HG03457 (cell line): ENCODE measurements around the gene SRR.
A peak's percentile ranks its signal among the peaks of the same experiment; 100 is the strongest.
"Not testable (repeated sequence)": the region's sequence is repeated elsewhere in the genome, so short reads cannot be mapped to it uniquely, and the experiment has no call there.

Experiments used
- ATAC-seq: cut with Tn5 transposase; IDR thresholded peaks from one replicate; pipeline ENCODE4 v1.9.1; 2021; ENCODE audit warnings: moderate number of reproducible peaks; ENCODE audit not compliant: unreplicated experiment

SRR gene

DNA sequence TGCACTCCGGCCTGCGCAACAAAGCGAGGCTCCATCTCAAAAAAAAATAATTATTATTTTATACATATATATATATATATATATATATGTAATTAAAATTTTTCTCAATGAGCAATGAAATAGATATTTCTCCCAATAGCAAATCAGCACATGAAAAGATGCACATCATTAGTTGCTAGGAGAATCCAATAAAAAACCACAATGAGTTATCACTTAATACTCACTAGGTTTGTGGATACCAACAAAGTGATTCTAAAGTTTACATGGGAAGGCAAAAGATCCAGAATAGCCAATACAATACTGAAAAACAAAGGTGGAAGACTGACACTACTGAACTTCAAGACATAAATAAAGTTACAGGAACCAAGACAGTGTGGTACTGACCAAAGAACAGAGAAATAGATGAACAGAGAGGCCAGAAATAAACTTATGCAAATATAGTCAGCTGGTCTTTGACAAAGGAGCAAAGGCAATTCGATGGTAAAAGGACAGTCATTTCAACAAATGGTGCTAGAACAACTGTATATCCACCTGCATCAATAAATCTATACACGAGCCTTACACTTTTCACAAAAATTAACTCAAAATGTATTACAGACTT, 13.8 kb upstream of the SRR start:
- ATAC-seq = no peak

DNA sequence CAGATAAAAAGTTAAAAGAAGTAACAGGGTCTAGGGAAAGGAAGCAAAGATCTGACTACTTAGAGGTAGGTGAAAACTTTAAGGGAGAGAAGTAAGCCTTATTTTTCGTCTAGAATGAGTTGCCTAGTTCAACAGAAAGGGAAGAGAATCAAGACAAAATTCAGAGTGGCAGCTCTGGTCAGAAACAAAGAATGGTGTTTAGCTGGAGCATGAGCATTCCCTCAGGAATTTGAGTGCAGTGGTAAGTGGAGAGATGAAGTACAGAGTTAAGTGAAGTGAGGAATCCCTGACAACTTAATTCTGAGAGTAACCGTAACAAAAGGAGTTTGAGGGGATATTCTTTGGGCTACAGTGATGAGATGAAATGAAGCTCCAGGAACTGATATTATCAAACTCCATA, 11.7 kb upstream of the SRR start:
- no peak for ATAC-seq

DNA sequence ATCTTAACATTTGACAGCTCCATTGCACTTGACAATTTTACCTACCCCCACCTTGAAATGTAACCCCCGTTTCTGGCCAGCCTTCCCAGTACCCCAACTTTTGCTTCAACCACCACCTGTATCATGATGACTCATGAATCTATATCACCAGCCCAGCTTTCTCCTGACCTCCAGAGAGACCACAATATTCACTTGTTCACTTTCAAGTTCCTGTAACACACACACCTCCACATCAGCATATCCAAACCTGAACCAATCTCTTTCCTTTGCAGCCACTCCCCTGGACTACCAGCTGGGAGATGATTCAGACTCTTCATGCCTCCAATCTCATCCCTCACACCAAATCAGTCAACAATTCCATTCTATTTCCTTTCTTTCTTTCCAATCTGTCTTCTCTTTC, 8.2 kb upstream of the SRR start:
- no peak for ATAC-seq

DNA sequence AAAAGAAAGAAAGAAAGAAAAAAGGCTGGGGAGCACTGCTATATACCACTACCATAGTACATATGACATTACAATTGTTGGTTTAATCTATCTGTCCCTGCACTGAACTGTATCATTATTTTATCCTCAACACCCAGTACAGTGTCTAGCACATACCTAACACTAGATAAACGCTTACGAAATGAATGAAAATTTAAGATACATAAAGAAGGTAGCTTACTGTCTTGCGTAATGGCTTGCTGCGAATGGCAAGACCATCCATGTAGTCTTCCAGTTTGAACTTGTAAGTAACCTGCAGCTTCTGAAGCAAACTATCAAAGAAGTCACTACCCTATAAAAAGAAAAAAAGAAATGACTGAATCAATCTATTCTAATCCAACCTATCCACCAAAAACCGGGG, 6.7 kb upstream of the SRR start:
- no peak for ATAC-seq

DNA sequence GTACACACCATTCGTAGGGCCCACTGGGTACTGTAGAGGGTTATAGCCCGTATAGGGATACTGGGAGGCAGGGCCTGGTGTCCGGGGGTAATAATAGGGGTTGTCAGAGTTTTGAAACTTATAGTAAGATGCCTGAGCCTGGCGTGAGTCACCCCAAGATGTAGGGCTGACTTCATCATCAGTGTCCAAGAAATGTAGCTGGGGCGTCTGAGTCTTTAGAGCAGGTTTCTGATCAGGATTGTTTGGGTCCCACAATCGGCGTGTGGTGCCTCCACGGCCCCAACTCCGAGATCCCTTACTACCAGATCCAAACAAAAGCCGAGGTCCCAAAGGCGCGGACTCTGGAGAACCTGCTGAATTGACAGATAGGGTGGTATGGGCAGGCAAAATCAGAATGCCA, 4.6 kb upstream of the SRR start:
- ATAC-seq = no peak

DNA sequence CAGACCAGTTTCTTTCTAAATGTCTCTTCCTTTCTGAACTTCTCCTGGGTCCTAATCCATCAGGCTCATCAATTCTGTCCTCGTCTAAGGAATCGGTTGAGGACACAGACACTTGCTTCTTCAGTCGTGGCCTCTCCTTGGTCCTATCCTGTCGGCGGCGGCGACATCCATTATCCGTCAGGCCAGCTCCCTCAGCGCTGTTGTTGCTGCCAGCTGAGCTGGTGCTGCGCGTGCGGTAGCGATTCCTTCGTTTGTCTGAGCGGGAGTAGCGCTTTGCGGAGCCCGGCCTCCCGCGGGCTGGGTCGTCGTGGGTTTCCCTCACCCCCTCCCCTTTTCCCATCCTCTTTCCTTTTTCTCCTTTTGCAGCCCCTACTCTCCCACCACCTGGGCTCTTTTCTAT, 4.0 kb upstream of the SRR start:
- no peak for ATAC-seq

DNA sequence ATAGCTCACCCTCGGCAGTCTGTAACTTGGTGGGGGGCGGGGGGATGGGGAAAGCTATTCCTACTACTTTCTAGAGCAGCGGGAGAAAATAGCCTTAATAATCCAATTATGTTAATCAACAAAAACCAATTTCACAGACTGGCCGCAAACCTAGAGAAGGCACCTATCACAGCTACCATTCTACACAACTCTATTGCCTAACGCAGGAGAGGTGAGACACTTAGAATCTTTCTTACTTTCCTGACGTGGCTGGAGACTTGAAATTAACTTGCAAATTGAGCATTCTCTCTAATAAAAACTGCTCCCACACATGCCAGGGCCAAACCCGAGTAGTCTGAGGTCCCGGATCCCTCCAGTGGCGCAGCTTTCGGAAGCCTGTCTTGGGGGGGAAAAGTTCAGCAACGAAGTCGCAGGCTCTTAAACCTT, 959 bp upstream of the SRR start:
- peak; percentile 9 for ATAC-seq

DNA sequence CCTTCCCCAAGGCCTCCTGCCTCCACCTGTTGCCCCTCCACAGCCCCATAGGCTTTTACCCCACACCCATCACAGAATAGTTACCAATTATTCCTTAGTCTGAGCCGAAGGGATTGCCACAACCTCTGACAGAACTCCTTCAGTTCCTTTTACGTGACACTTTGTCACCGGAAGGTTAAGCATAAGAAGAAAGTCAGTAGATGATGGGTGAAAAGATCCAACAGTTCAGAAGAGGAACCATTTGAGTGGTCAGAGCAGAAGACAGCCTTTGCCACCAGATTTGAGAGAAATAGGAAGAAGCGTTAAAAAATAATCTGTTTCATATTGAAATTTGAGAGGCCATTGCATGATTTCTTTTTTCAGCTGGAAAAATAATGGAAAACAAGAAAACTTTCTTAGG, 1.2 kb downstream of the SRR start:
- no peak for ATAC-seq

DNA sequence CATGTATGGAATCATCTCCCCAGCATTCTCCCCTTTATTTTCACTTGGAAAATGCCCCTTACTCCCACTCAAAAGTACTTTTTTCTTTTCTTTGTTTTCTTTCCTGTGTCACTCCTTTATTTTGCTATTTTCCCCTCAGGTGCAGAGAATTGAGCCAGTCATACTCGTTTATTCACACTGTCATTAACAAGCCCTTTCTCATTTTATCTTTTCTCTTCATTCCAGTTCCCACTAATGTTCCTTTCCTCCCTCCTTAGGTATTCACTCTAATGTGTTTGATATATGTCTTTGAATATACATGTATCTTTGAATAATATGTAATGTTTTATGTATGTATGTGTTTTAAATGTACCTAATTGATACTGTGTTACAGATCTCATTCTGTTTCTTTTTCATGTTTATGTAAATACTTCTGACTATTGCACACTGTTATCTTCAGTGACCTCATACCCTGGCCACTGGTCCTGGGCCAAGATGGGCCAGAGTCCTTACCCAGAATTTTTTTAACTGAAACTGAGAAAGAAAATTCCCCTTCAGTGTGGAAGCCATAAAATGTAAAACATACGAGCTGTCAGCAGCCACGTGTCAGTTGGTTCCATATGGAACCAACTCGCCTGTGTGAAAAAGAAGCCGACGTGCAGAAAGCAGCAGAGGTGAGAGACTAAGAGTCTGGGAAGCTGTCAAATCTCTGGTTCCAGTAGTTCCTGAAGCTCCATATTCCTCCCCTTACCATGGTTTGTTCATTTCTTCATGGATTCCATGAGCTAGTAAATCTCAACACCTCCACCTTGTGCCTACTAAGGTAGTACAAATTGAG, 5.8 kb downstream of the SRR start:
- ATAC-seq = no peak

DNA sequence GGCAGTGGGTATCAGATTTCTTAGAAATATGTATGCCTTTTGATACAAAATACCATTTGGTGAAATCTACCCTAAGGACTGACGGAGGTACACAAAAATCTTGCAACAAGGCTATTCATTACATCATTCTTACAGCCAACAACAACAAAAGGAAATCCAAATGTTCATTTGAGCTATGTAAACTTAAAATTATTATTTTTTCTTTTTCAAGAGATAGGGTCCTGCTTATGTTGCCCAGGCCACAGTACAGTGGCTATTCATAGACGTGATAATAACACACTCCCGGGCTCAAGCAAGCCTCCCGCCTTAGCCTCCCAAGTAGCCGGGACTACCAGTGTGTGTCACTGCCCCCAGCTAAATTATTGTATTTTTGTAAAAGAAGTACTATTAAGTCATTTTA, 9.0 kb downstream of the SRR start:
- ATAC-seq = no peak

DNA sequence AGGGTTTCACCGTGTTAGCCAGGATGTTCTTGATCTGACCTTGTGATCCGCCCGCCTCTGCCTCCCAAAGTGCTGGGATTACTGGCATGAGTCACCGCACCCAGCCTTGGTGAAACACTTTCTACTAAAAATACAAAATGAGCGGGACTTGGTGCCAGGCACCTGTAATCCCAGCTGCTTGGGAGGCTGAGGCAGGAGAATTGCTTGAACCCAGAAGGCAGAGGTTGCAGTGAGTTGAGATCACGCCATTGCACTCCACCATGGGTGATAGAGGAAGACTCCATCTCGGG, 13.1 kb downstream of the SRR start:
- ATAC-seq = not testable (repeated sequence)

DNA sequence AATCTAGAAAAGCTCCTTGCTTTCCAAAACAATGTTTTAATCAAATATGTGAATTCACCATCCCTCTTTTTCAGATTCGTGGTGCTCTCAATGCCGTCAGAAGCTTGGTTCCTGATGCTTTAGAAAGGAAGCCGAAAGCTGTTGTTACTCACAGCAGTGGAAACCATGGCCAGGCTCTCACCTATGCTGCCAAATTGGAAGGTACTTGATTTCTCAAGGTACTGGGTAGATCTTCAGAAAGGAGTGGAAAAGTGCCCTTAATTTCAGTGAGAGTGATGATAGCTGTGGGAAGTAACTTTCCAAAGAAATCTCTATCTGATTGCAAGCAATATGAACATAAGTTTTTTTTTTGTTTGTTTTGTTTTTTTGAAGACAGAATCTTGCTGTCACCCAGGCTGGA, 14.0 kb downstream of the SRR start:
- ATAC-seq = no peak

DNA sequence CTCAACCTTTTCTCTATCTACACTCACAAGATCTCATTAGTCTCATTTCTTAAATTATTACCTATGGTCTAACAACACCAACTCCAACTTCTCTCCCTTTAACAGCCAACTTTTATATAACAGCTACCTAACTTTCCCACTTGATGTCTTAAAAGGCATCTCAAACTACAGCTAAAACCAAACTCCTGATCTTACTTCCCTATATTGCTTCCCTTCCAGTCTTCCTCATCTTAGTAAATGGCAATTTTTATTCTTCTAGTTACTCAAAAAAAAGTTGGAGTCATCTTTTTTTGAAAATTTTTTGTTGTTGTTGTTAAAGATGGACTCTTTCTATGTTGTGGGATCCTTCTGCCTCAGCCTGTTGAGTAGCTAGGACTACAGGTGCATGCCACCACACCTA, 15.3 kb downstream of the SRR start:
- ATAC-seq = no peak

DNA sequence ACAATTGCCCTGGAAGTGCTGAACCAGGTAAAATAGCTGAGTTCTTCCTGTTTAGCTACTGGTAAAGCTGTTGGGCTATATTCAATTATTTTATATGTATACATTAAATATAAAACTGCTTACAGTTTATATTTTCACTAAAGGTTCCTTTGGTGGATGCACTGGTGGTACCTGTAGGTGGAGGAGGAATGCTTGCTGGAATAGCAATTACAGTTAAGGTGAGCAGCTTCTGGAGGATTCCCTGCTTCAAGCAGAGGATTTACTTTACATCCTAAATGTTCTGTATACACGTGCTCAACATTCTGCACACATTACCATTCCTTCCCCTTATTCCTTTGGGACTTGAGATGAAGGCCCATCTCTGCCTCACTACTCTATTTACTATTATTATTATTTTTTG, 17.6 kb downstream of the SRR start:
- no peak for ATAC-seq

DNA sequence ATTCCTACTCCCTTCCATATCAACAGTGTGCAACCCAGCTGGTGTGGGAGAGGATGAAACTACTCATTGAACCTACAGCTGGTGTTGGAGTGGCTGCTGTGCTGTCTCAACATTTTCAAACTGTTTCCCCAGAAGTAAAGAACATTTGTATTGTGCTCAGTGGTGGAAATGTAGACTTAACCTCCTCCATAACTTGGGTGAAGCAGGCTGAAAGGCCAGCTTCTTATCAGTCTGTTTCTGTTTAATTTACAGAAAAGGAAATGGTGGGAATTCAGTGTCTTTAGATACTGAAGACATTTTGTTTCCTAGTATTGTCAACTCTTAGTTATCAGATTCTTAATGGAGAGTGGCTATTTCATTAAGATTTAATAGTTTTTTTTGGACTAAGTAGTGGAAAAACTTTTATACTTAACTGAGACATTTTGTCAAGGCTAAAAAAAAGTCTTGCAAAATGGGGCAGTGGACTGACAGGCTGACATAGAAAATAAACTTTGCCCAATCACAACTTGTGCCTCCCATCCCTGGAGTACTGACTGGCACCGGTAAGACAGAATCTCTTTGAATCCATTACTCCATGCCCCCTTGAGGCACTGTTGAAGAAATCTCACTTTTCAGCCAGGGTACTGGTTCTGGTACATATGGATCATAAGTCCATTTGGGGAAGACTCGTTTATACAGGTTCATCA, 20.0 kb downstream of the SRR start:
- no peak for ATAC-seq

DNA sequence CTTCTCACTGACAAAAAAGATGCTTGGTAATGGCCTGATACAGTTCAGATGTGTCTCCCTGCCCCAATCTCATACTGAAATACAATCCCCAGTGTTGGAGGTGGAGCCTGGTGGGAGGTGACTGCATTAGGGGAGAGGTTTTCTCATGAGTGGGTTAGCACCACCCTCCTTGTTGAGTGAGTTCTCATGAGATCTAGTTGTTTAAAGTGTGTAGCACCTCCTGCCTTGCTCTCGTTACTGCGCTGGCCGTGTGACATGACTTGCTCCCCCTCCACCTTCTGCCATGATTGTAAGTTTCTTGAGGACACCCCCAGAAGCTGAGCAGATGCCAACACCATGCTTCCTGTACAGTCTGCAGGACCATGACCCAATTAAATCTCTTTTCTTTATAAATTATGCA, 27.6 kb downstream of the SRR start:
- no peak for ATAC-seq

DNA sequence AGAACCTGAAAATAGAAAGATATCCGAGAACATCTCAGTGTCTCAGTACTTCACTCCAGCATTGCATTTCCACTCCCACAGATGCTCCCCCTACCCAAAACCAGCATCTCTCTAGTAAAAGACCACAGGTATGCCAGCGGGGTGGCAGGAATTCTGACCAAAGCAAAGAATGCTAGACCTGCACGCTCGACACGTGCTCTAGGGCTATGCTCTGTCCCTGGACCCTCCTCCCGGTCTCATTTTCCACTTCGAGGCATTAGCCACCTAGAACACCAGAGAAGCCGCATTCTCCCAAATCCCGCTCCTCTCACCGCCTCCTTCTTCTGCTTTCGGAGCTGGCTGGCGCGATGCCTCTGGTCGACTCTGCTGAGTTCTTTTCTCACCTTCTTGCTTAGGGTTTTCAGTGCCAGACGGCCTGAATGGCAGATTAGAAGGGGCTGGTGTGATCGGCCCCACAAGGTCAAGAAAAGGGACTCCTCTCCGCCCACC, 32.0 kb downstream of the SRR start:
- ATAC-seq = peak; percentile 7

DNA sequence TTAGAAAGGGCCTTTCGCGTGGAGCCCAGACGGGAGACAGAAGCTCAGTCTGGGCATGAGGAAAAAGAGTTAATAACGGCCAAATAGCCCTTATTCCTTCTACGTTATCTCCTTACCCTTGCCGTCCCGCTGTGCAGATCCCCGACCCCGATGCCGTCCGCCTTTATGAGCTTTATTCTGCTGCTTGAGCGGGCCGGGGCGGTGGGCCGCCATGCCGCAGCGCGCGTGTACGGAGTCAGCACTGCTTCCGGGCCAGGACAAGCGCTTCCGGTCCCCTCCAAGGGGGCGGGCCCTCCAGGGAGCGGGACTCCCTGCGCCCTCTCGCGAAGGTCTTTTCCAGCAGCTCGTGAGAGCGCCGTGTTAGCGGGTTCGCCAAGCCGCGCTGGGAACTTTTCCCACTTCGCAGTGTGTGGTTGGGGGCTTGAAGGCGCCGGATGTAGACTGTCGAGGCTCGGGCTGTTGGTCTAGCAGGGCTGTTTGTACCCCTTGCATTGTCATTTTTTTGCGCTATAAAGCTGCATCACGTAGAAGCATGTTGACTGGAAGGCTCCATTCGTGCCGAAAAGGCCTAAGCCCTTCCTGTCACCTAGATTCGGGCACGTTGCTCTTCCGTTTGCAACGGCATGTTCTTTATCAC, 32.6 kb downstream of the SRR start, which contains the start of gene TSR1:
TSS of gene TSR1 (minus strand) at position 243 of the 637 bp plus-strand sequence. CDS start at position 213, 30 bp downstream.
- peak; percentile 75 for ATAC-seq

DNA sequence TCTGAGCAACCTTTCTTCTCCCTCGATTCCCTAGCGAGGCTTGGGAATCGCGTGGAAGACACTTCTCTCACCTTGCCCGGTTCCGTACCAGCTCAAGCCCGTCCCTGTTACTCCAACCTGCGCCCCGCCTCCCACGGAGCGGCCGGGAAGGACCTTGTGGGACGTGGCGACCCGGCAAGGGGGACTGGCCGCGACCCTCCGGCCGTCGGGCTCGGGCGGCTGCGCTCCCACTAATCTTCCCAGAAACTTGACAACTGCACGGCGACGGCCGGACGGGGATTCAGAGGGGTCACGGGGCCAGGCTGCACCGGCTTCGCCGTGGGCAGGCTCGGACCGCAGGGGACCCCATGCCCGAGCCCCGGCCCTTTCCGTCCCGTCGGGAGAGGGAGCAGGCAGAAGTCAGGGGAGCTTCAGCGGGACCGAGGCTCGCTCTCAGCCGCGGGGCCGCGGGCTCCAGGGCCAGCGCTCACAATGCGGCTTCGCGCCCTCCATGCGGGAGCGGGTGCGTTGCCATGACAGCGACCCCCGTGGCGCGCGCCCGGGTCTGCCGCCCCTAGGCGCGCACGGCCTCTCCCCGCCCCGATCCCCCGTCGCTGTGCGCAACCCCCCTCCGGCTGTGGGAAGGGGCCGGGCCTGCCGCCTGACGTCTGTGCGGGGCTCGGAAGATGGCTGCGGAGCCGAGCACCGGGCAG, 33.2 kb downstream of the SRR start, which contains the start of gene SGSM2:
TSS of gene SGSM2 (plus strand) at position 650 of the 692 bp plus-strand sequence. CDS start 188 bp downstream, outside the sequence.
- peak; percentile 13 for ATAC-seq

DNA sequence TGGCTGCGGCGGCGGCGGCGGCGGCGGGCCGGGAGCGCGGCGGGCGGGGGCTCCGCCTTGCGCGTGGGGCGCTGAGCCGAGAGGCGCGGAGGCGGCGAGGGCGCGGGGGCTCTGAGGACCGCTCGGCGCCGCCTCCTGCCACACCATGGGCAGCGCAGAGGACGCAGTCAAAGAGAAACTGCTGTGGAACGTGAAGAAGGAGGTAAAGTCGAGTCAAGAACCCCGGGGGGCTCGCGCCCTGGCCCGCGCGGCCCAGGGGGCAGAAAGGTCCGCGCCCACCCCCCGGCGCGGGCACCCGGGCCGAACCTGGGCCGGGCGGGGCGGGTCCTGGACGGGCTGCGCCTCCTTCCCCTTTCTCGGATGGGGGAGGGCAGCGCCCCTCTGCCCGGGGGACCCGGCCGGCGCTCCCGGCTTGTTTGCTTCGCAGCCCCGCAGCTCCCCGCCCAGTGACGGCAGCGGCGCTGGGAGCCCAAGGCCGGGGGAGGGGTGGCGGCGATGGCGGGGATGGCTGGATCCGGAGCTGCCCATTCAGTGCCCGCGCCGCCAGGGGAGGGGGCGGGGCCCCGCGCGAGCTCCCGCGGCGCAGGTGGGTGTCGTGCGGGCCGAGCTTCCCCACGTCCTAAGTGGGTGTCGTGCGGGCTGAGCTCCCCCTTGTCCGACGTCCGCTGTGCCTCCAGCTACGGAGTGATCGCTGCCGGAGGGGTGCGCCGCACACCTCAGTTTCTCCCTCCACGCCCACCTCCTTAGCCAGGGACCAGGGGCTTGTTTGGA, 34.0 kb downstream of the SRR start:
- no peak for ATAC-seq
